Stimulated activated CD8-positive, alpha-beta memory T cell treated with anti-CD3 and anti-CD28 coated beads, Interleukin-7, amount 100 ng/mL, for 4 hours (primary cell): ENCODE measurements around the gene ABCG1.

Experiments used
- DNase-seq, 2 donors: peaks; one replicate each; pipeline ENCODE4 v3.0.0-alpha.2; 2020; ENCODE audit warnings: low read depth in 2 of 2

Gene ABCG1

DNA sequence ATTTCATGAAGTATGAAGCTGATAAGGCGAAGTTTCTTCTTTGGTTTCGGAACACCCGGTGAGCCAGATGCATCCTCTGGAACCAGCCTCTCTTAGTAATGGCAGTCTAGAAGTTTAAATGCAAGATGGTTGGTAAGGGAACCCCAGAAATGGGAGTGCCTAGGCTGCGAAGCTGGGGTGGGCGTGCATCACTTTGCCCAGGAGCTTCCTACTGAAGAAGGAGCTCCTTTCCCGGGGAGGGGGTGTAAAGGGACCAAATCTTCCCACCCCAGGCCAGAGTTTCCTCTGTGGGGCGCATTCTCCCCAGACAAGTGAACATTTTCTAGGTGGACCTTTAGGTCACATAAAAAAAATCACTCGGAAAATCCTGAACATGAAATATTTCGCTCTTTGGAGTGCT, 127.5 kb downstream of the ABCG1 start:
- no peak for DNase-seq
